Caco-2 (cell line): ENCODE results near the gene CNIH3. TPM values are rescaled to one million over a fixed set of nuclear protein-coding genes. Genes with fewer than 3 reads are reported as not detected.

Experiments
- BruUV-seq: library from RNA; stranded (reverse); fragments of 400-500 nt; replicated peaks from 2 replicates; lab custom pipeline; 2021; lab: Mats Ljungman, UMichigan
- CTCF ChIA-PET: fragments of 300-600 bp; sonication (Branson Sonifier 250); formaldehyde crosslinking; loops from one replicate; lab custom pipeline; 2022; ENCODE audit warnings: antibody characterized with exemption; lab: Charles Lee
- POLR2A ChIA-PET: fragments of 300-600 bp; sonication (Branson Sonifier 250); formaldehyde crosslinking; loops from one replicate; lab custom pipeline; 2022; ENCODE audit warnings: antibody characterized with exemption; lab: Charles Lee
- DNase-seq, 2 experiments: peaks; one replicate each; pipeline versions ENCODE4 v3.0.0 to v3.0.0-alpha.2; 2020 to 2022
- H3K27me3 ChIP-seq: replicated peaks from 2 replicates; pipeline ENCODE4 v1.6.0; 2011; ENCODE audit warnings: low read length; ENCODE audit not compliant: control insufficient read depth, insufficient read depth
- H3K36me3 ChIP-seq: 2 replicates; pipeline ENCODE4 v1.5.1; 2011; ENCODE audit warnings: low read length; ENCODE audit not compliant: control insufficient read depth, insufficient read depth
- H3K4me1 ChIP-seq: fragments of 250-450 bp; sonication (Bioruptor Pico); 2 replicates; pipeline ENCODE4 v1.5.1; 2020; ENCODE audit warnings: mild to moderate bottlenecking
- H3K4me3 ChIP-seq: 2 replicates; pipeline ENCODE4 v1.5.1; 2011; ENCODE audit warnings: low read depth, mild to moderate bottlenecking, control low read depth, low read length
- H3K9me3 ChIP-seq: fragments of 250-450 bp; sonication (Bioruptor Pico); 2 replicates; pipeline ENCODE4 v1.5.1; 2020; ENCODE audit warnings: mild to moderate bottlenecking, moderate library complexity
- H3K27ac Mint-ChIP-seq: one replicate; pipeline ENCODE4 v1.8.0; 2022; ENCODE audit warnings: mixed read lengths; ENCODE audit not compliant: unreplicated experiment
- H3K27me3 Mint-ChIP-seq: one replicate; pipeline ENCODE4 v1.8.0; 2022; ENCODE audit warnings: mixed read lengths; ENCODE audit not compliant: insufficient read depth, unreplicated experiment
- H3K36me3 Mint-ChIP-seq: one replicate; pipeline ENCODE4 v1.8.0; 2022; ENCODE audit warnings: mild to moderate bottlenecking, mixed read lengths; ENCODE audit not compliant: insufficient read depth, unreplicated experiment
- H3K4me1 Mint-ChIP-seq: one replicate; pipeline ENCODE4 v1.8.0; 2022; ENCODE audit warnings: low read depth, mixed read lengths; ENCODE audit not compliant: unreplicated experiment
- H3K4me3 Mint-ChIP-seq: one replicate; pipeline ENCODE4 v1.8.0; 2022; ENCODE audit warnings: mild to moderate bottlenecking, moderate library complexity, mixed read lengths; ENCODE audit not compliant: unreplicated experiment
- H3K9me3 Mint-ChIP-seq: one replicate; pipeline ENCODE4 v1.8.0; 2022; ENCODE audit warnings: mixed read lengths; ENCODE audit not compliant: unreplicated experiment
- intact Hi-C: fragments of 100-400 bp; cut with micrococcal nuclease; formaldehyde crosslinking; loops from one replicate; pipeline ENCODE4 v1.10.0; 2022; ENCODE audit not compliant: unreplicated experiment
- total RNA-seq: library from RNA; stranded (reverse); gene quantifications from 2 replicates; pipeline ENCODE4 v1.2.3, GENCODE V29; 2022
- TF ChIP-seq, protein P1 (sequence below), 2 experiments: fragments of 200-600 bp in 1 of 2; IDR thresholded peaks; 1 replicate in 1 of 2; 2 replicates in 1 of 2; pipeline versions ENCODE4 v1.5.1 to v1.8.0; 2011 to 2022; ENCODE audit warnings: antibody characterized with exemption in 1 of 2, control low read depth in 1 of 2, inconsistent platforms in 1 of 2, low read depth in 1 of 2, low read length in 1 of 2, mild to moderate bottlenecking in 1 of 2, moderate library complexity in 1 of 2; ENCODE audit not compliant: insufficient read depth in 1 of 2, severe bottlenecking in 1 of 2, unreplicated experiment in 1 of 2

Gene CNIH3
- total RNA-seq, 1 experiment from 2014 or later, result 2.2 TPM

GRCh38 chr1:224745924-224746323 lies 129.8 kb downstream of the CNIH3 start:
- no peak overlapping the region for H3K27ac Mint-ChIP-seq
- Histone ChIP-seq H3K27me3 (no peaks in the 10 kb centered on the region), H3K36me3 (no peaks in the 10 kb centered on the region), H3K4me1 (no peaks in the 10 kb centered on the region), H3K9me3 (no peaks in the 10 kb centered on the region), H3K4me3 (no peak overlapping the region)
- TF ChIP-seq, protein P1, sequence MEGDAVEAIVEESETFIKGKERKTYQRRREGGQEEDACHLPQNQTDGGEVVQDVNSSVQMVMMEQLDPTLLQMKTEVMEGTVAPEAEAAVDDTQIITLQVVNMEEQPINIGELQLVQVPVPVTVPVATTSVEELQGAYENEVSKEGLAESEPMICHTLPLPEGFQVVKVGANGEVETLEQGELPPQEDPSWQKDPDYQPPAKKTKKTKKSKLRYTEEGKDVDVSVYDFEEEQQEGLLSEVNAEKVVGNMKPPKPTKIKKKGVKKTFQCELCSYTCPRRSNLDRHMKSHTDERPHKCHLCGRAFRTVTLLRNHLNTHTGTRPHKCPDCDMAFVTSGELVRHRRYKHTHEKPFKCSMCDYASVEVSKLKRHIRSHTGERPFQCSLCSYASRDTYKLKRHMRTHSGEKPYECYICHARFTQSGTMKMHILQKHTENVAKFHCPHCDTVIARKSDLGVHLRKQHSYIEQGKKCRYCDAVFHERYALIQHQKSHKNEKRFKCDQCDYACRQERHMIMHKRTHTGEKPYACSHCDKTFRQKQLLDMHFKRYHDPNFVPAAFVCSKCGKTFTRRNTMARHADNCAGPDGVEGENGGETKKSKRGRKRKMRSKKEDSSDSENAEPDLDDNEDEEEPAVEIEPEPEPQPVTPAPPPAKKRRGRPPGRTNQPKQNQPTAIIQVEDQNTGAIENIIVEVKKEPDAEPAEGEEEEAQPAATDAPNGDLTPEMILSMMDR (IDR thresholded peaks at IDR 0.05; ENCODE audit: insufficient read depth in 1 of 2, low read depth in 1 of 2, low read length in 1 of 2, severe bottlenecking in 1 of 2, unreplicated experiment in 1 of 2), result no peak
- no TSS peak for BruUV-seq
- no peak overlapping the region for H3K4me3 Mint-ChIP-seq
- intact Hi-C loops, result no loop called here
- H3K36me3 Mint-ChIP-seq, result no peaks in the 10 kb centered on the region
- ChIA-PET CTCF (no interaction called here), POLR2A (no interaction called here)
- H3K27me3 Mint-ChIP-seq, result peaks cover 12% of the 10 kb centered on the region
- no peaks in the 10 kb centered on the region for H3K4me1 Mint-ChIP-seq
- H3K9me3 Mint-ChIP-seq, result no peaks in the 10 kb centered on the region
- no peak for DNase-seq

DNA sequence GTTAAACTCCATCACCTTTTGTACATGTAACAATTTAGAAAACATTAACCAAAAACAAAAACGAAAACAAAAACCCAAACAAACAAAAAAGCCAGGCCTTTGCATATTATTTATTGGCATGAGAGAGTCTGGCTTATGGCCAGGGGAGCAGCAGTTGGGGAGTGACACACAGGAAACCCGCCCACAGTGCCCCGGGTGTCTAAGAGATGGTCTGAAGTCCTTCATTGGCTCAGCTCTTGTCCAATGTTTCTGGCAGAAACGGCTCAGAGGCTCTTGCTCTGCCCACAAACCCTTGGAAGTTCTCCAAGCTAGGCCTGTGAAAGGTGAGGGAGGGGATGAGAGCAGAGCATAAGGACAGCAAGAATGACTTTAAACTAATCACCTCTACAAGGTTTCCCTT lies 131.5 kb downstream of the CNIH3 start:
- TF ChIP-seq, protein P1 (IDR thresholded peaks at IDR 0.05; ENCODE audit: insufficient read depth in 1 of 2, low read depth in 1 of 2, low read length in 1 of 2, severe bottlenecking in 1 of 2, unreplicated experiment in 1 of 2), result no peak
- Histone ChIP-seq H3K4me1 (no peaks in the 10 kb centered on the region), H3K27me3 (no peaks in the 10 kb centered on the region), H3K9me3 (no peaks in the 10 kb centered on the region), H3K36me3 (no peaks in the 10 kb centered on the region), H3K4me3 (no peak overlapping the region)
- no peaks in the 10 kb centered on the region for H3K9me3 Mint-ChIP-seq
- H3K36me3 Mint-ChIP-seq, result no peaks in the 10 kb centered on the region
- no peak overlapping the region for H3K27ac Mint-ChIP-seq
- no peak overlapping the region for H3K4me3 Mint-ChIP-seq
- DNase-seq, result no peak
- no TSS peak for BruUV-seq
- intact Hi-C loops, result no loop called here
- ChIA-PET CTCF (no interaction called here), POLR2A (no interaction called here)
- H3K27me3 Mint-ChIP-seq, result peaks cover 22% of the 10 kb centered on the region
- no peaks in the 10 kb centered on the region for H3K4me1 Mint-ChIP-seq

DNA sequence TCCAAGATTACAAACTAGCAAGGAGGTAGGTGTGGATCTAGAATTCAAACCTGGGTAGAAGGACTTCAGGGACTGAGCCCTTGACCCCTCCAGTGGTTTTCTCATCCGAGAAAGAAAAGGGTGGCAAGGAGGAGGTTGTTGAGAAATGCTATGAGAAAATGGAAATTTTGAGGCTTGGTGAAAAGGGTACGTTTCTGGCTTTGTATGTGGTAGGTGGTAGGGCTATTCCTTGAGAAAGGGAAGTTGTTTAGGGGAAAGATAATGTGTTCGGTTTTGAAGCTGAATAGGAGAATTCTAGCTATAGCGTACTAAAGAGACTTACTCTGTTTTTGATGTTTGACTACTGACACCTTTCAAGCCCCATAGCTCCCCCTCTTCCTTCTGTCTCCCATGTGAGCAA lies 133.8 kb downstream of the CNIH3 start:
- H3K4me3 ChIP-seq, result no peak overlapping the region
- H3K36me3 ChIP-seq, result no peaks in the 10 kb centered on the region
- peaks cover 23% of the 10 kb centered on the region for H3K27me3 Mint-ChIP-seq
- no peaks in the 10 kb centered on the region for H3K36me3 Mint-ChIP-seq
- no peaks in the 10 kb centered on the region for H3K9me3 Mint-ChIP-seq
- intact Hi-C loops, result no loop called here
- no peaks in the 10 kb centered on the region for H3K4me1 Mint-ChIP-seq
- no peak for DNase-seq
- H3K27me3 ChIP-seq, result no peaks in the 10 kb centered on the region
- no peak overlapping the region for H3K4me3 Mint-ChIP-seq
- POLR2A ChIA-PET, result no interaction called here
- CTCF ChIA-PET, result no interaction called here
- no peaks in the 10 kb centered on the region for H3K9me3 ChIP-seq
- no peaks in the 10 kb centered on the region for H3K4me1 ChIP-seq
- TF ChIP-seq, protein P1 (IDR thresholded peaks at IDR 0.05; ENCODE audit: insufficient read depth in 1 of 2, low read depth in 1 of 2, low read length in 1 of 2, severe bottlenecking in 1 of 2, unreplicated experiment in 1 of 2), result no peak
- no peak overlapping the region for H3K27ac Mint-ChIP-seq
- BruUV-seq, result no TSS peak
